Activated effector memory CD4-positive, alpha-beta T cell treated with Interleukin-2 at 50 U/mL for 16 hours (primary cell): Measurements from ENCODE around the gene NNT.
"Not testable (repeated sequence)": the region's sequence is repeated elsewhere in the genome, so short reads cannot be mapped to it uniquely, and the experiment has no call there.

Experiments used
- DNase-seq: peaks from one replicate; pipeline ENCODE4 v3.0.0-alpha.2; 2020

The NNT gene

DNA sequence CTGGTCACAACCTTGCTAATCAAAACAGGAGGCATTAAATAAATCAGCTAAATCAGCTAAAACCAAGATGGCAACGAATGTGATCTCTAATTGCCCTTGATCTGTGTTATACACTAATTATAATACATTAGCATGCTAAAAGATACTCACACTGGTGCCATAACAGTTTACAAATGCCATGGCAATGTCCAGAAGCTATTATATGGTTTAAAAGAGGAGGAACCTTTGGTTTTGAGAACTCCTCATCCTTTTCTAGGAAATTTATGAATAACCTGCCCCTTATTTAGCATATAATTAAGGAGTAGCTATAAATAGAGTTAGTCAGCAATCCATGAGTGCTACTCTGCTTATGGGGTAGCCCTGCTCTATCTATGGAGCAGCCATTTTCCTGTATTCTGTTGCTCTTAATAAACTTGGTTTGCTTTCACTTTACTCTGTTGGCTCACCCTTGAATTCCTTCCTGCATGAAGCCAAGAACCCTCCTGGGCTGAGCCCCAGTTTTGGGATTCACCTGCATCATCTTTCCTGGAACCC is 18.7 kb upstream of the NNT start:
- no peak for DNase-seq

DNA sequence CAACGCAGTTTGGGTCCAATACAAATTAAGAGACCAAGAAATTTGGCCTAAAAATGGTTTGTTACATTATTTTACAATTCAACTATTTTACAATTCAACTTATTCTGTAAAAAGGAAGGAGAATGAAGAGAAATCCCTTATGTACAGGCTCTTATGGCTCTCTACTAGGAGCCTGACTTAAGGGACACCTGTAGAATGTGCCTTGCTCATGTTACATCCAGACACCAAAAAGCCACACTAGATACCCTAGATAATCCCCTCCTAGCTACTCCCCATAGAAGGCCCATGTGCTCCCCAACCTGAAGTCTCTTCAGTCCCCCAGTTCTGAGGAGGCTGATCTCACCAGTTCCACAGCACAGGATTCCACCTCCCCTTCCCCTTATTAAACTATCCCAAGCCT is 14.1 kb upstream of the NNT start:
- no peak for DNase-seq

- no peak for DNase-seq
Observed at GRCh38 chr5:43589310-43589709, 13.7 kb upstream of the NNT start.

DNA sequence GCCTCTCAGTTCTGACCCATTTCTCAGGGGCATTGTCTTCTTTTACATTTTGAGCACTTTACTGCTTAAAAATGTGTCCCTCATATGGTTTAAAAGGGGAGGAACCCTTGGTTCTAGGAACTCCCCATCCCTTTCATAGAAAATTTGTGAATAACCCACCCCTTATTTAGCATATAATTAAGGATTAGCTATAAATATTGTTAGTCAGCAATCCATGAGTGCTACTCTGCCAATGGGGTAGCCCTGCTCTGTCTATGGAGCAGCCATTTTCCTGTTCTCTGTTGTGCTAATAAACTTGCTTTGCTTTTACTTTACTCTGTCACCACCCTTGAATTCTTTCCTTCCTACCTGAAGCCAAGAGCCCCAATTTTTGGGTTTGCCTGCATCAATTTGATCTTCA is 12.3 kb upstream of the NNT start:
- DNase-seq: no peak

- no peak for DNase-seq
Observed at GRCh38 chr5:43592363-43592762, 10.6 kb upstream of the NNT start.

- not testable (repeated sequence) for DNase-seq
Observed at GRCh38 chr5:43598927-43599326, 4.1 kb upstream of the NNT start.

- no peak for DNase-seq
Observed at GRCh38 chr5:43601454-43602260, 1.3 kb upstream of the NNT start.

DNA sequence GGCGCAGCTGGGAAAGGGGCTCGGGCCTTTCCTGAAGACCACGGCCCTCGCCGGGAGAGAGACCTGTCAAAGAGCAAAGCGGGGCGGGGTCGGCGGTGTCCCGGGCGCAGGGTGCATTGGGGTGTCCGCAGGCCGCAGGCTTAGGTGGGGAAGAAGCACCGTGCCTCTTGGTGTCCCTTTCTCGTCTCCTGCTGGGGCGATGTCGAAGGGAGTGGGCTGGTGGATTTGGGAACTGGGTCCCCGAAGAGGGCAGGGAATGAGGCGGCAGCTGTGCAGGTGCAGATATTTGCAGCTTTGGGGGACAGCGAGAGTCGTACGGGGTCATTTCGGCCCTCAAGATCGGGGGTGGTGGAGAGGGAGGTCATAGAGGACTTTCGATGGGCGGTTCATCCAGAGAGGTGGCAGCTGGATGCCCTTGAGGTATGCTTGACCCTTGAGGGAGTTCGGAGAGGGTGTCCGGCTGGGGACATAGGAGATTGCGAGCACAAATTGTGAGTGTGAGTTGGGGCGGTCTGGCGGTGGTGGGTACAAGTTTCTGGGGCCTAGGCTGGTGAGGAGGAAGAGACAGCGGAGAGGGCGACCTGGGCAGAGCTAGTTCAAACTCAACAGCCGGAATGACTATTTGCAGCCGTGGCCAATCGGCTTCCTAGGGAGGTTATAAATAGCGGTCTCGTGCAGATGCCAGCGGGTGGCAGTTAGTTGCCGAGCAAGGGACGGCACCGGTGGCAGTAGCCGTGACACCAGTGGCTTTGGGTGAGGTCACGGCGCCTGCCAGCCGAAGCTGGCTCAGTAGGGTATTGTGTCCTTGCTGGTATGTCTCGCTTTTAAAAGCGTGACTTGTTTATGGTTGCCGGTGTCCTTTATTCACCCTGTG is 601 bp downstream of the NNT start:
- peak; percentile 61 for DNase-seq

GRCh38 chr5:43604699-43605098 is 1.7 kb downstream of the NNT start:
- no peak for DNase-seq

GRCh38 chr5:43606351-43606750 is 3.4 kb downstream of the NNT start:
- DNase-seq: no peak

GRCh38 chr5:43608406-43608805 is 5.4 kb downstream of the NNT start:
- DNase-seq: no peak

- no peak for DNase-seq
Observed at GRCh38 chr5:43609752-43610151, 6.8 kb downstream of the NNT start.

GRCh38 chr5:43613370-43613769 is 10.4 kb downstream of the NNT start:
- no peak for DNase-seq

GRCh38 chr5:43615445-43616184 is 12.6 kb downstream of the NNT start:
- no peak for DNase-seq

DNA sequence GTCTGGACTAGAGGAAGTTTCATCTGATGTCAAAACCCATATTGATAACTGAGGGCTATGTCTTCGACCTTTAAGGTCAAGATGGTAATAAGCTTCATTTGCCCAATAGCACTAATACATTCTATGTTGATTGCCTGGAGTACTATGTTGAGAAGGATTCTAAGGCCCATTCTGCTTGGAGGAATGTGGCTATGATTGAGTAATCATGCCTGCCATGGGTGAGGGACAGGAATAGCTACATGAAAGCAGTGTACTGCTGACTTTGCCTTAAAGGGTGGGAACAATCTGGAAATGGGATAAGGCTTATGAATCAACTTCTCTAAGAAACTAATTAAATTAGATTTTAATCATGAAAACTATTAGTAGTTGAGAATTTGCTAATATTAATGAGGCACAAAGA is 13.6 kb downstream of the NNT start:
- no peak for DNase-seq

DNA sequence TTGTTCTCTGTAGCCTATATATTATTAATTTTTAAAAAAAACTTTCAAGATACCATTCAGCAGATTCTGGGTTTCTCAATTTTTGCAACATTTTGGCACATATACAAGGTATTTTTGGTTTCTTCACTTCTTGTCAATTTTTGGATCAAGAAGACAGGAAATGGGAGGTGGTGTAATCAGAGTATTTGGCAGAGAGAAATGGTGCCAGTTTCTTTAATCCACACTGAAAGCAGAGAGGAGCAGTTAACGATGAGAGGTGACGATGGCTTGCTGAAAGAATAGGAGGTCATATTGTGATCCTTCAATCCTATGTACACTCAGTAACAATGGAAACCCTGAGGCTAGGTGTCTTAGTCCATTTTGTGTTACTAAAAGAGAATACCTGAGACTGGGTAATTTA is 16.4 kb downstream of the NNT start:
- DNase-seq: no peak

GRCh38 chr5:43619911-43620310 is 16.9 kb downstream of the NNT start:
- no peak for DNase-seq

DNA sequence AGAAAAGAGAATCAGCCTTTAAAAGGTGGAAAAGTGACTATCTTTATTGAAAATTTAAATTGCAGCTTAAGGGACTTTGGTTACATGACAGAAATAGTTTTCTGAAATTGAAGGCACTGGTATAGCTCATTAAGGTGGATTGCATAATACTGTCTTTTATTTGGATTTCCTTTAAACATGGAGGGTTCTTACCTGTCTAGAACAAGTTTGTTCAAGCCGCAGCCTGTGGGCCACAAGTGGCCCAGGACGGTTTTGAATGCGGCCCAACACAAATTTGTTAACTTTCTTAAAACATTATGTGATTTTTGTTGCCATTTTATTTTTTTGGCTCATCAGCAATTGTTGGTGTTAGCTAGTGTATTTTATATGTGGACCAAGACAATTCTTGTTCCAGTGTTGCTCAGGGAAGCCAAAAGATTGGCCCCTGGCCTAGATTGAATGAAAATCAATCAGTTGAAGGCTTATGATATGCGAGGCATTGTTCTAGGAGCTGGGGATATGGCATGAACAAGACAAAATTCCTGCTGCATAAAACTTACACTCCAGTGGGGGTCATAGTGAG is 18.0 kb downstream of the NNT start:
- DNase-seq: no peak

DNA sequence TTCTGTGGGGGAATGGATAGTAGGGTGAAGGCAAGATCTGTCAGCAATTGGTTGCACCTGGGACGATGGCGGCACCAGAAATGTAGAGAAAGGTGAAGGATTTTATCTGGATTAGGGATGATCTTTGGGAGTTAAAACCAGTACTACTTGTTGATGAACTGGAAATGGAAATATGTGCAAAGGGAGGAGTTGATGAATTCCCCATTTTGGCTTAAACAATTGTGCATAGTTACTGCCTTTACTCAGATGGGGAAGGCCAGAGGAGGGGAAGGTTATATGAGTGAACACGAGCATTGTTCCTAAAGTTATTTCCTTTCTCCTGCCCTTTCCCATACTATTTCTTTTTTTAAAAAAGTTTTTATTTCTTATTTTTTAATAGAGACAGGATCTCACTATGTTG is 19.1 kb downstream of the NNT start:
- no peak for DNase-seq

GRCh38 chr5:43623048-43623680 is 20.2 kb downstream of the NNT start:
- DNase-seq: no peak

DNA sequence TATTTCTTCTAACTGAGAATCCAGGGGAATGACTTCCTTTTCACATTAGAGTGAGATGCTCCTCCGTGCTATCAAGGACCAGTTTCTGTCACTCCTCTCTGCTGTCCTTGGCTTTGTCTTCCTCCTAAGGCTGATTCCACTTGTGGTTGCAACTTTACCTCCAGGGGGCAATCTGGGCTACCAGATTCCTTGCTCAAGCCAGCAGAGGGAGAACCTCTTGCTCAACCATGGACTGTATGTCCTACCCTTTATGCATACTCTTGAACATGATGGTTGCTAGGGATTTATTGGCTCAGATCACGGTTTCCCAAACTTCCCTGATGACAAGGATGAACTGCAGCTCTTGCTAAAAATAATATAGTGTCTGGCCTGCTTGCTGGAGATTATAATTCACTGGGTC is 24.0 kb downstream of the NNT start:
- DNase-seq: no peak

DNA sequence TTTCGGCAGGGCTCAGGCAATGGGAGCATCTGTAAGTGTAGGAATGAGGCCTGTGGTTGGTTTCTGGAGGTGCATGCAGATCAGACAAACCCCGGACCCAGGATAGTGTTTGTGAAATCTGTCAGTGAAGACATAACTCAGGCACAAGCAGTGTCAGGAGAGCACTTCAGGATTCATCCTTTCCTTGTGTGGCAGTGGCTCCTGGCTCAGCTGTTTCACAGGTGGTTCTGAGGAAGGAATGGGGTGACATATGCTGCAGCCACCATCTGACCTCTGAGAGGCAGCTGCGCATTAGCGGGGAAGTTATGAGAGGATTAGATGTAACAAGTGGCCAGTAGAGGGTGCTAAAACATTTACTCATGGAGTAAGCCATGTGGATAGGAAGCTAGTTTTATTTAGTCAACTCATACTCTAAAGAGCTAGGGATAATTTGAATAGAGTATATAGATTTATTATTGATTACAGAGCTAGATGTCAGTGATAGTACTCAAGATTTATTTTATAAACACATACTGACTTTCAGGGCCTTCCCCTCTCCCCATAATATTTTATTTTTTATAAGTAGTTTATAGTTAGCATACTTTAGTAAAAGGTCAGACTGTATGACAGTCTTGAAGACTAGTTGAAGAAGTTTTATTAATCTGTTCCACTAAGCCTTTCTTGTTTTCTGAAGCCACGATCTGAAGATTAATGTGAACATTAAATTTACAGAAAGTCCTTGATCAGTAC is 28.4 kb downstream of the NNT start:
- peak; percentile 1 for DNase-seq
